ENCODE results near the gene MTG1.
"Not testable (repeated sequence)": the region's sequence is repeated elsewhere in the genome, so short reads cannot be mapped to it uniquely, and the experiment has no call there.

MTG1 gene

DNA sequence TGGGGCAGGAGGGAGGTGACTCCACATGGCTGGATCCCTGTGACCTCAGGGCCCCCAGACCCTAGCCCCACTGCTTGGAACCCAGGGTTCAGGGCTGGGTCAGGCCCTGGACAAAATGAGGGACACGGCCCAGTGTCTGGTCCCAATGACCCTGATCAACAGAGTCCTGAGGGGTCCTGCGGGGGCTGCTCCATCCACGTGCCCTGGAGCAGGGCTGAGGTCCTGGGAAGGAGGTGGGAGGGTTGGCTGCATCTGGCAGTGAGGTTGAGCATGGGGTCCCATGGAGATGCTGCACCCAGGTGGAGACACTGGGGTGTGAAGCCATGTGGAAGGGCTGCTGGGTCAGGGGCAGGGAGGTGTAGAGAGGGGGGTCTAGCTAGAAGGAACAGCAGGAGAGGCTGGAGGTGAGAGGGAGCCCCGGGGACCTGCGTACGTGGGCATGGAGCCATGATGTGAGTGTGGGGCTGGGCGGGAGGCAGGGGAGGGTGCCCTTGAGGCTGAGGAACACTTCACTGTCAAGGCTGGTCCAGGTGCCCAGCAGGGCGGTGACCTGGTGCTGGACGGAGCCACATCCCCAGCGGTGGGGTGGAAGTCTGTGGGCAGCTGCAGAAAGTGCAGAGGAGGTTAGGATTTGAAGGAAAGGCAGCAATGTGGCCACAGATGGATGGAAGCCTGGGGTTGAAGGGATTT is 60.4 kb downstream of the MTG1 start:
- no peak for DNase-seq

DNA sequence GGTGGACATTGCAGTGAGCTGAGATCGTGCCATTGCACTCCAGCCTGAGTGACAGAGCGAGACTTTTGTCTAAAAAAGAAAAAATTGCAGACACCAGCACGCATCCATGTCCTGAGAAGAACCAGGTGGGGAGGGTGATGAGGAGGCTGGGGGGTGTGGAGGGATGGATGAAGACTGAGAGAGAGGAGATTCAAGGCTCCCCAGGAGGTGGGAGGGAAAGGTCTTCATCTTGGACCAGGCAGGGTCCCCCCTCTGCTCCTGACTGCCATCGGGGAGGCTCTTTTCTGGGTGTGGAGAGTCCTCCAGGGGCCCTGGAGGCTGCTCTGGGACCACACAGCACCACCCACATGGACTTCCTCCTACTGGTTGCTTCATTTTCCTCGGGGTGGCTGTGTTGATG is 61.2 kb downstream of the MTG1 start:
- DNase-seq = no peak

DNA sequence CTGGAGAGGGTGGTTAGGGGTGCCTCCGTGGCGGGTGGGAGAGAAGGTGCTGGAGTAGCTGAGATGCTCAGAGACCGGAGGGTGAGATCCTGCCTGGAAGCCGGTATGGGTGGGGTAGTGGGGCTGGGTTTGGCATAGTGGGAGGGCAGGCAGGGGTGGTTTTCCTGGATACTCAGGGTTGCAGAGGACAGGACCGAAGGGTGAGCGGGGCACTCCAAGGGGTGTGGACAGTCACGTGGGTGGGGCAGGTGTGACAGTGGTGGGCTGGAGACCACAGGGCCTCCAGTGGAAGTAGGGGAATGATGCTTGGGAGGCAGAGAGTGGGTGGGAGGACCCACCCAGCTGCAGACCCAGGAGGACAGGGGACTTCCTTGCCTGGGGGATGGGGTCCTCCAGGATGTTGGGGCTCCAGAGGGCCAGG is 61.7 kb downstream of the MTG1 start:
- DNase-seq = no peak

DNA sequence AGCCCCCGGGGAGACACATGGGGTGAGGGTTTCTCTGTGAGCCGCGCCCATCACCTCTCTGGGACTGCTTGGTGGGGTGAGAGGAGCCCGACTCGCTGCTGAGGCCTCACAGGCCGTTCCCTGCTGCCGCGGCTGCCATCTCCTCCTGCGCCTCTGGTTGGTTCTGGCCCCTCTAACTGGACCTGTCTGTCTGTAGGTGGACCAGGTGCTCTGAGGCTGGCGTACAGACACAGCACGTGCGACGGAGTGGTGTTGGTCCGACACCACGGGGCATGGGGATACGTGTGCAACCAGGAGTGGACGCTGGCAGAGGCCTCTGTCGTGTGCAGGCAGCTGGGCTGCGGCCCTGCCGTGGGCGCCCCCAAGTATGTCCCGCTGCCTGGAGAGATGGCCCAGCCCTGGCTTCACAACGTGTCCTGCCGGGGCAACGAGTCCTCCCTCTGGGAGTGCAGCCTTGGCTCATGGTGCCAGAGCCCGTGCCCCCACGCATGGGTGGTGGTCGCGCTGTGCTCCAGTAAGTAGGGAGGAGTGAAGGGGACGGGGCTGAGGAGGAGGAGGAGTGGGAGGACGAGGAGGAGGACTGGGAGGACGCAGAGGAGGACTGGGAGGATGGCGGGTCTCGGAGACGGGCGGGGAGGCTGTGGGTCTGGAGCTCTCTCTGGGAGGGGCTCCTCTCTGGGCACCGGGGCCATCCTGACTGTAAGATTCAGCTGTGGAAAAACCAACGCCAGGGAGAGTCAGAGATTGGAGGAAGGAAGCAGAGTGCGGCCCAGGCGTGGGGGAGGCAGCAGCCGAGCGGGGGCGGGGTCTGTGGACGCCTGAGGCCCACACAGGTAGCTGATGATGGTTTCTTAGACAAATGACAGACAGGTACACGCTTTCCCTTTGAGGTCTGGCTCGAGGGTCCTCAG is 62.3 kb downstream of the MTG1 start:
- no peak for DNase-seq

GRCh38 chr10:133457100-133457841 is 63.3 kb downstream of the MTG1 start:
- DNase-seq = no peak

DNA sequence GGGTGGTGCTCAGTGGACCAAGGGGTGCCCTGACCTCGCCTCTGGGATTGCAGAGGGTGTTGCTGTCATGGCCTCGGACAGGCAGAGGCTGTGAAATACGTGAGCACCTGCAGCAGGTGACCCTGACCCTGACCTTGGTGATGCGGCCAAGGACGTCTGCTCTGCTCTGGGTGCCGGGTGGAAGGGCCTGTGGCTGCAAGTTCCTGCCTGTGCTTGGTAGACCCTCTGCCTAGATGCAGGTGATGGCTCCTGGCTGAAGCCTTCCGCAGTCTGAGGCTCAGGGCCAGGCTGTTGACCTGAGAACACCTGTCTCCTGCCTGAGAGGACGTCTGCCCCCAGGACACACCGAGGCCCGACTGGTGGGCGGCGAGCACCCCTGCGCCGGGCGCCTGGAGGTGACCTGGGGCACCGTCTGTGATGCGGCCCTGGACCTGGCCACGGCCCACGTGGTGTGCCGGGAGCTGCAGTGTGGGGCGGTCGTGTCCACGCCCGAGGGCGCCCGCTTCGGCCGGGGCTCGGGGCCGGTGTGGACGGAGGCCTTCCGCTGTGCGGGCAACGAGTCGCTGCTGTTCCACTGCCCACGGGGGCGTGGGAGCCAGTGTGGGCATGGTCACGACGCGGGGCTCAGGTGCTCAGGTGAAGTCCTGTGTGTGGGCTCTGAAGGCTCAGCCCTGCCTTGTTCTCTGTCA is 64.2 kb downstream of the MTG1 start:
- no peak for DNase-seq

DNA sequence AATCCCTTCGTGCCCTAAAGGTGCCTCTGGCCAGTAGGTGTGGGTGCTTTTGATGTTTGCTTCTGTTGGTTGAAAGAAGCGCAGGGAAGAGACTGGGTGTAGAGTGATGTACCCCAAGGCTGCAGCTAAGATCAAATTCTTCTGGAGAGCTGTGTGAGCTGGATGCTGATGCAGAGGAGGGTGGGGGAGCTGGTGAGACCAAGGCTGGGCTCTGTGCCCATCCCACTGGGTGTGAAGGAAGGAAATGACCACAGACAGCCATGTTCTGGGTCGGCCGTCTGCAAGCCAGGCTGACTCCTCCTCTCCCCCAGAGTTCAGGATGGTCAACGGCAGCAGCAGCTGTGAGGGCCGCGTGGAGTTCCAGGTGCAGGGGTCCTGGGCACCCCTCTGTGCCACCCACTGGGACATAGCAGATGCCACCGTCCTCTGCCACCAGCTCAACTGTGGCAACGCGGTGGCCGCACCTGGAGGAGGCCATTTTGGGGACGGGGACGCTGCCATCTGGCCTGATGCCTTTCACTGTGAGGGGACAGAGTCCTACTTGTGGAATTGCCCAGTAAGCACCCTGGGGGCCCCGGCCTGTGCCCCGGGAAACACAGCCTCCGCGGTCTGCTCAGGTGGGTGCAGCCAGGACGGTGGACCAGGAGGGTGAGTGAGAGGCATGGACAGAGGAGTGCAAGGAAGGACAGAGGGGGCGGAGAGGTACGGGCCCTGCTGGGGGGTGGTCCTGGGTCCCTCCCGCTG is 64.9 kb downstream of the MTG1 start:
- no peak for DNase-seq

DNA sequence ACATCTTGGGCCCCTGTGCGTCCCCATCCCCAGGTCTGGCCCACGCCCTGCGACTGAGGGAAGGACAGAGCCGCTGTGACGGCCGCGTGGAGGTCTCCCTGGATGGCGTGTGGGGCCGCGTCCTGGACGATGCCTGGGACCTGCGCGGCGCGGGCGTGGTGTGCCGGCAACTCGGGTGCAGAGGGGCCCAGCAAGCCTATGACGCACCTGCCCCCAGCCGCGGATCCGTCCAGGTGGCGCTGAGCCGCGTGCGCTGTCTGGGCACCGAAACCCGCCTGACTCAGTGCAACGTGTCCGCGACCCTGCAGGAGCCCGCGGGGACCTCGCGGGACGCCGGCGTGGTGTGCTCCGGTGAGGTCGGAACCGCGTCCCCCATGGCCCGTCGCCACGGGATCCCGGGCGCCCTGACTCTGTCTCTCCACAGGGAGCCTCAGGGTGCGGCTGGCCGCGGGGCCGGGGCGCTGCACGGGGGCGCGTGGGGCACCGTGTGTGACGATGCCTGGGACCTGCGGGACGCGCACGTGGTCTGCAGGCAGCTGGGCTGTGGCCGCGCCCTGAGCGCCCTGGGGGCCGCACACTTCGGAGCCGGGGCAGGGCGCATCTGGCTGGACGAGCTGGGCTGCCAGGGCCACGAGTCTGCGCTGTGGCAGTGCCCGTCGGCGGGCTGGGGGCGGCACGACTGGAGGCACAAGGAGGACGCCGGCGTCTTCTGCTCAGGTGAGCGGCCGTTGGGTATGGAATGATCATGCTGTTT is 65.7 kb downstream of the MTG1 start:
- DNase-seq = no peak

GRCh38 chr10:133460208-133460769 is 66.3 kb downstream of the MTG1 start:
- DNase-seq = peak; percentile 9

- DNase-seq = peak; percentile 6
Observed at GRCh38 chr10:133461027-133461426, 67.1 kb downstream of the MTG1 start.

- peak; percentile 12 for DNase-seq
Observed at GRCh38 chr10:133461841-133462240, 67.9 kb downstream of the MTG1 start.

DNA sequence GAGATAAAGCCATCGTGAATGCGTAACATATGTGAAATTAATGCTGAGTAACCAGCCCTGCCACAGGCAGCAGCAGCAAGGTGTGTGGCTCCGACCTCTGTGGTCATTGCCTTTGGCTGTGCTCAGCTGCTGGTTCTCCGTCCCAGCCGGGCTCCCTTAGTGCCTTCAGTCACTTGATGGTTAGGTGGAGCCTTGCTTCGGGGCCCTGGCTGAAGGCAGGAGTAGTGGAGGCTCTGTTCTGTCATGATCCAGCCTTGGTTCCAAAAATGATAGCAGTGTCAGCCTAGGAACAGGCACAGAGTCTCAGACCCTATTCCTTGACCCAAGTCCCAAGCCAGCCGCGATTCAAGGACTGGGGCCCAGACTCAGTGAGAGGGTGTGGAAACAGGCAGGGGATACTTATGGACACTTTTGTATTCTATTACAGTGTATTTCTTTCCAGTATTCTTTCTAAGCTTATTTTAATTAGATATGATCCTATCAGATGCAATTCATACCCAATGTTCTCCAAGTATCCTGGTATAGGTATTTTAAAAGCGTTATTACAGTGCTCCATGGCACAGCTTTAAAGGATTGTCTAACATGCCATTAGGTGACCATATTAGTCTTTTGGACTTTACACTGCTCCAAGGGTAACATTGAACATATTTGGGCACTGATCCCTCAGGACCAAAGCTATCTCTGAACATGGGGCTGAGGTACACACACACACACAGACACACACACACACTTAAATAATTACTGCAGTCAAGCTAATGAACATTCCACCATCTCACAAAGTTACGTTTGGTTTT is 68.8 kb downstream of the MTG1 start:
- peak; percentile 8 for DNase-seq

GRCh38 chr10:133464582-133465031 is 70.7 kb downstream of the MTG1 start:
- peak; percentile 5 for DNase-seq

DNA sequence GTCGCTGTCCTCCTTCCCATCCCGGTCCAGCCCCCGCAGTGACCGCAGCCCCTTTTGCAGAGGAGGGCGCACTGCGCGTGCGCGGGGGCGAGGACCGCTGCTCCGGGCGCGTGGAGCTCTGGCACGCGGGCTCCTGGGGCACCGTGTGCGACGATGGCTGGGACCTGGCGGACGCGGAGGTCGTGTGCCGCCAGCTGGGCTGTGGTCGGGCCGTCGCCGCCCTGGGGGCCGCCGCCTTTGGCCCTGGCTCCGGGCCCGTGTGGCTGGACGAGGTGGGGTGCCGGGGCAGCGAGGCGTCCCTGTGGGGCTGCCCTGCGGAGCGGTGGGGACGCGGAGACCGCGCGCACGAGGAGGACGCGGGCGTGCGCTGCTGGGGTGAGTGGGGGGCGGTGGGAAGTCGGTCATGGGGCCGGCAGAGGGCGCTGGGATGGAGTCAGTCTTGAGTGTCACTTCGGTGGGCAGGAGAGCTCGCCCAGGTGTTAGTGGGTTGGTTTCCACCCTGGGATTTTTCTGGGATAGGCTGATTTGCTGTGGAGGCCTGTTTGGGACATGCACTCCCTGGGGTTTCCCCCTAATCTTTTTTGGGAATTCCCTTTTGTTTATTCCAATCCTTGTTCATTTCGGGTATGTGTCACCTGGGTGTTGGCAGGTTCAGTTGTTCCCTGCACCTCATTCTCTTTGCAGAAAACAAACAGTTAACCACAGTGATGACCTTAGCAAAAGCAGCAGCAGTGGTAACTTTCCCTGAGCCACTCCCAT is 71.4 kb downstream of the MTG1 start:
- DNase-seq = peak; percentile 13

GRCh38 chr10:133465950-133466474 is 72.1 kb downstream of the MTG1 start:
- DNase-seq = no peak

DNA sequence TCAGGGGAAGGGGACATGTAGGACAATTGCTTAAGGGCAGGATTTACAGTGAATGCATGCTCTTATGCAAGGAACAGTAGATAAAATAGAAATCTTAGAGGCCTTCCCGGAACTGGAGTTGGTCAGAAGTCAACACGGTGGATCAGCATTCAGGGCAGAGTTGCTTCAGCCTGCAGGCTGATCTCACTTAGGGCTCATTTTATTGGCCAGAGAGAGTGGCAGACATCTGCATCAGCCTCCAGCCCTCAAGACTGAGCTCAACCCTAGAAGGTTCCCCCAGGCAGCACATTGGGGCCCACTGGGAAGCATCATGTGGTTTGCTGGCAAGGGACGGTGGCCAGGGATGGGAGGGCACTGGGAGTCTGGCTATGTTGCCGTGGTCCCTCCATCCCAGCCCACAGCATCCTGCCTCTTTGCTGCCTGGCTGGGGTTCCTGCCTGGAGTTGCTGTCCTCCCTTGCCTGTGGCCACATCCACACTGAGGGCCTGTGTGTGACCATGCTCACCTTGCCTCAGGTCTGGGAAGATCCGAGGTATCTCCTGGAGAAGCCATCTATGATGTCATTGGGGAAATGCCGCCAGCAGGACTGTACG is 72.8 kb downstream of the MTG1 start:
- peak; percentile 12 for DNase-seq

- DNase-seq = peak; percentile 17
Observed at GRCh38 chr10:133467286-133467911, 73.4 kb downstream of the MTG1 start.

DNA sequence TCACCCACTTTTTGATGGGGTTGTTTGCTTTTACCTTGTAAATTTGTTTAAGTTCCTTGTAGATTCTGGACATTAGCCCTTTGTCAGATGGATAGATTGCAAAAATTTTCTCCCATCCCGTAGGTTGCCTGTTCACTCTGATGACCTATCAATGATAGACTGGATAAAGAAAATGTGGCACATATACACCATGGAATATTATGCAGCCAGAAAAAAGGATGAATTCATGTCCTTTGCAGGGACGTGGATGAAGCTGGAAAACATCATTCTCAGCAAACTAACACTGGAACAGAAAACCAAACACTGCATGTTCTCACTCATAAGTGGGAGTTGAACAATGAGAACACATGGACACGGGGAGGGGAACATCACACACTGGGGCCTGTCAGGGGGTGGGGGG is 75.2 kb downstream of the MTG1 start:
- not testable (repeated sequence) for DNase-seq
